H9 (cell line): ENCODE results near the gene ZNF444. TPM values are rescaled to one million over a fixed set of nuclear protein-coding genes. Genes with fewer than 3 reads are reported as not detected.

ENCODE experiments used
- DNase-seq: peaks from one replicate; pipeline ENCODE4 v3.0.0-alpha.2; 2017
- H2AFZ ChIP-seq: one replicate; pipeline ENCODE4 v1.6.1; 2013; ENCODE audit warnings: mild to moderate bottlenecking, low read length, control low read depth, moderate library complexity
- H2AK5ac ChIP-seq: 2 replicates; pipeline ENCODE4 v1.6.1; 2013; ENCODE audit warnings: low read length, control low read depth, mixed read lengths; ENCODE audit not compliant: insufficient read length
- H2BK120ac ChIP-seq: one replicate; pipeline ENCODE4 v1.6.1; 2013; ENCODE audit warnings: low read depth, mild to moderate bottlenecking, low read length, control low read depth, inconsistent platforms; ENCODE audit not compliant: poor library complexity, severe bottlenecking
- H2BK12ac ChIP-seq: 2 replicates; pipeline ENCODE4 v1.6.1; 2013; ENCODE audit warnings: low read length, control low read depth, mixed read lengths, low read depth; ENCODE audit not compliant: insufficient read length
- H2BK15ac ChIP-seq: 2 replicates; pipeline ENCODE4 v1.6.1; 2013; ENCODE audit warnings: low read depth, low read length, control low read depth
- H2BK20ac ChIP-seq: one replicate; pipeline ENCODE4 v1.6.1; 2013; ENCODE audit warnings: low read depth, mild to moderate bottlenecking, low read length, control low read depth, inconsistent platforms; ENCODE audit not compliant: poor library complexity, severe bottlenecking
- H2BK5ac ChIP-seq: 2 replicates; pipeline ENCODE4 v1.6.1; 2013; ENCODE audit warnings: low read length, control low read depth, mixed read lengths; ENCODE audit not compliant: insufficient read length
- H3K14ac ChIP-seq: 2 replicates; pipeline ENCODE4 v1.6.1; 2013; ENCODE audit warnings: low read length, control low read depth; ENCODE audit not compliant: insufficient read depth
- H3K18ac ChIP-seq: 2 replicates; pipeline ENCODE4 v1.6.1; 2013; ENCODE audit warnings: low read depth, mild to moderate bottlenecking, mixed read lengths, low read length, control low read depth; ENCODE audit not compliant: insufficient read length
- H3K23ac ChIP-seq: 2 replicates; pipeline ENCODE4 v1.6.1; 2013; ENCODE audit warnings: low read length, control low read depth, mixed read lengths, low read depth; ENCODE audit not compliant: insufficient read length
- H3K23me2 ChIP-seq: 2 replicates; pipeline ENCODE4 v1.6.1; 2013; ENCODE audit warnings: low read depth, mild to moderate bottlenecking, mixed read lengths, low read length, control low read depth; ENCODE audit not compliant: insufficient read length, poor library complexity, severe bottlenecking
- H3K27ac ChIP-seq: 2 replicates; pipeline ENCODE4 v1.5.1; 2013; ENCODE audit warnings: low read length, control low read depth, mixed read lengths, low read depth; ENCODE audit not compliant: insufficient read length
- H3K27me3 ChIP-seq: 2 replicates; pipeline ENCODE4 v1.6.1; 2013; ENCODE audit warnings: low read length, control low read depth, inconsistent platforms; ENCODE audit not compliant: insufficient read depth
- H3K4ac ChIP-seq: 2 replicates; pipeline ENCODE4 v1.6.1; 2013; ENCODE audit warnings: low read depth, mild to moderate bottlenecking, control low read depth, inconsistent platforms, low read length, moderate library complexity
- H3K4me1 ChIP-seq: 2 replicates; pipeline ENCODE4 v1.6.1; 2013; ENCODE audit warnings: low read length, control low read depth, inconsistent platforms; ENCODE audit not compliant: insufficient read depth
- H3K4me2 ChIP-seq: 2 replicates; pipeline ENCODE4 v1.6.1; 2013; ENCODE audit warnings: low read length, control low read depth, mixed read lengths; ENCODE audit not compliant: insufficient read length, insufficient read depth
- H3K56ac ChIP-seq: 2 replicates; pipeline ENCODE4 v1.6.1; 2013; ENCODE audit warnings: low read depth, mild to moderate bottlenecking, mixed read lengths, low read length, control low read depth; ENCODE audit not compliant: insufficient read length
- H3K79me1 ChIP-seq: 2 replicates; pipeline ENCODE4 v1.6.1; 2013; ENCODE audit warnings: low read depth, mild to moderate bottlenecking, moderate library complexity, low read length, control low read depth, inconsistent platforms; ENCODE audit not compliant: insufficient read depth, poor library complexity, severe bottlenecking
- H3K79me2 ChIP-seq: 2 replicates; pipeline ENCODE4 v1.6.1; 2013; ENCODE audit warnings: low read length, control low read depth, inconsistent platforms; ENCODE audit not compliant: insufficient read depth
- H3K9ac ChIP-seq: 2 replicates; pipeline ENCODE4 v1.6.1; 2013; ENCODE audit warnings: low read length, control low read depth, mixed read lengths; ENCODE audit not compliant: insufficient read length; ENCODE audit errors: extremely low read depth
- H3K9me3 ChIP-seq: one replicate; pipeline ENCODE4 v1.6.1; 2013; ENCODE audit warnings: low read depth, low read length, inconsistent platforms; ENCODE audit not compliant: control insufficient read depth
- H3T11ph ChIP-seq: one replicate; pipeline ENCODE4 v1.6.1; 2013; ENCODE audit warnings: mild to moderate bottlenecking, low read length, control low read depth, inconsistent platforms
- H4K20me1 ChIP-seq: one replicate; pipeline ENCODE4 v1.6.1; 2013; ENCODE audit not compliant: control insufficient read depth, insufficient read length, insufficient read depth
- H4K5ac ChIP-seq: 2 replicates; pipeline ENCODE4 v1.6.1; 2013; ENCODE audit warnings: low read depth, mild to moderate bottlenecking, mixed read lengths, low read length, control low read depth; ENCODE audit not compliant: insufficient read length
- H4K8ac ChIP-seq: replicated peaks from 2 replicates; pipeline ENCODE4 v1.6.1; 2013; ENCODE audit warnings: low read length, control low read depth, mixed read lengths, low read depth; ENCODE audit not compliant: insufficient read length
- H4K91ac ChIP-seq: 2 replicates; pipeline ENCODE4 v1.6.1; 2013; ENCODE audit warnings: low read depth, mild to moderate bottlenecking, moderate library complexity, mixed read lengths, low read length, control low read depth; ENCODE audit not compliant: insufficient read length
- H3K27ac Mint-ChIP-seq, 3 experiments: 2 replicates in 2 of 3; 3 replicates in 1 of 3; pipeline ENCODE4 v1.8.0; 2020 to 2021; ENCODE audit warnings: mixed read lengths in 3 of 3, mild to moderate bottlenecking in 1 of 3, moderate library complexity in 1 of 3
- H3K27me3 Mint-ChIP-seq: 2 replicates; pipeline ENCODE4 v1.8.0; 2021; ENCODE audit warnings: low read depth, mild to moderate bottlenecking, moderate library complexity, mixed read lengths
- H3K36me3 Mint-ChIP-seq, 3 experiments: 2 replicates in 2 of 3; 3 replicates in 1 of 3; pipeline ENCODE4 v1.8.0; 2020 to 2021; ENCODE audit warnings: low read depth in 3 of 3, mixed read lengths in 3 of 3; ENCODE audit not compliant: insufficient read depth in 1 of 3
- H3K4me1 Mint-ChIP-seq, 2 experiments: 2 replicates each; pipeline ENCODE4 v1.8.0; 2020; ENCODE audit warnings: mixed read lengths in 2 of 2
- H3K4me3 Mint-ChIP-seq, 2 experiments: 2 replicates in 1 of 2; 3 replicates in 1 of 2; pipeline ENCODE4 v1.8.0; 2020 to 2021; ENCODE audit warnings: mild to moderate bottlenecking in 2 of 2, mixed read lengths in 2 of 2, moderate library complexity in 1 of 2
- H3K9me3 Mint-ChIP-seq, 2 experiments: 2 replicates in 1 of 2; 3 replicates in 1 of 2; pipeline ENCODE4 v1.8.0; 2020; ENCODE audit warnings: mild to moderate bottlenecking in 2 of 2, mixed read lengths in 2 of 2, moderate library complexity in 1 of 2
- WGBS: extraction: QIAGEN DNeasy Blood & Tissue Kit; methylation state at CpG from one replicate; pipeline ENCODE4 v1.1.7; 2013; ENCODE audit warnings: missing lambda C conversion rate, low lambda C conversion rate, mixed read lengths; ENCODE audit not compliant: insufficient read length; ENCODE audit errors: extremely low coverage; 5-methylcytosine and 5-hydroxymethylcytosine counted together
- total RNA-seq: library from RNA; stranded (reverse); gene quantifications from 2 replicates; pipeline ENCODE4 v1.2.1, GENCODE V29; 2021
- TF ChIP-seq, protein P1 (sequence below): fragments of 200-600 bp; sonication (generic); conservative IDR thresholded peaks from 3 replicates; pipeline ENCODE4 v1.8.0; 2021; ENCODE audit warnings: antibody characterized with exemption, mild to moderate bottlenecking

ZNF444 gene
- total RNA-seq, 1 experiment from 2014 or later: 49.7 TPM

DNA sequence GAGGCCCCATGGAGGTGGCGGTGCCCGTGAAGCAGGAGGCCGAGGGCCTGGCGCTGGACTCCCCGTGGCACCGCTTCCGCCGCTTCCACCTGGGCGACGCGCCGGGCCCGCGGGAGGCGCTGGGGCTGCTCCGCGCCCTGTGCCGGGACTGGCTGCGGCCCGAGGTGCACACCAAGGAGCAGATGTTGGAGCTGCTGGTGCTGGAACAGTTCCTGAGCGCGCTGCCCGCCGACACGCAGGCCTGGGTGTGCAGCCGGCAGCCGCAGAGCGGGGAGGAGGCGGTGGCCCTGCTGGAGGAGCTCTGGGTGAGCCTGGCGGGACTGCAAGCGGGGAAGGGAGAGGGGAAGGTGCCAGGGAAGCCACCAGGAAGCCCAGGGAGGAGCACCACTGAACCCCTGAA is 5.8 kb downstream of the ZNF444 start:
- Histone ChIP-seq H3K4ac (no peak overlapping the region), H3K9me3 (no peaks in the 10 kb centered on the region), H4K8ac (no peak overlapping the region), H3K14ac (no peak overlapping the region), H3K18ac (no peak overlapping the region), H2BK20ac (no peak overlapping the region), H2BK120ac (no peak overlapping the region), H3K9ac (no peak overlapping the region), H4K5ac (no peak overlapping the region), H3K27ac (no peak overlapping the region), H3K27me3 (no peaks in the 10 kb centered on the region), H3K4me1 (no peaks in the 10 kb centered on the region; the same call in 1 of the 2 replicates), H3T11ph (no peak overlapping the region), H3K79me2 (peaks cover 5% of the 10 kb centered on the region; the same call in 1 of the 2 replicates), H3K56ac (no peak overlapping the region), H2AK5ac (no peak overlapping the region), H2BK12ac (no peak overlapping the region), H3K79me1 (no peaks in the 10 kb centered on the region), H3K23me2 (peaks cover 3% of the 10 kb centered on the region), H3K4me2 (no peak overlapping the region), H2BK15ac (no peak overlapping the region), H4K20me1 (peaks cover 6% of the 10 kb centered on the region), H4K91ac (no peak overlapping the region), H2BK5ac (no peak overlapping the region), H3K23ac (no peak overlapping the region), H2AFZ (no peak overlapping the region)
- no peak overlapping the region for H3K27ac Mint-ChIP-seq
- no peak overlapping the region for H3K4me3 Mint-ChIP-seq
- peaks cover 17 to 34% (median 33%) of the 10 kb centered on the region in 3 experiments for H3K36me3 Mint-ChIP-seq
- TF ChIP-seq, protein P1, sequence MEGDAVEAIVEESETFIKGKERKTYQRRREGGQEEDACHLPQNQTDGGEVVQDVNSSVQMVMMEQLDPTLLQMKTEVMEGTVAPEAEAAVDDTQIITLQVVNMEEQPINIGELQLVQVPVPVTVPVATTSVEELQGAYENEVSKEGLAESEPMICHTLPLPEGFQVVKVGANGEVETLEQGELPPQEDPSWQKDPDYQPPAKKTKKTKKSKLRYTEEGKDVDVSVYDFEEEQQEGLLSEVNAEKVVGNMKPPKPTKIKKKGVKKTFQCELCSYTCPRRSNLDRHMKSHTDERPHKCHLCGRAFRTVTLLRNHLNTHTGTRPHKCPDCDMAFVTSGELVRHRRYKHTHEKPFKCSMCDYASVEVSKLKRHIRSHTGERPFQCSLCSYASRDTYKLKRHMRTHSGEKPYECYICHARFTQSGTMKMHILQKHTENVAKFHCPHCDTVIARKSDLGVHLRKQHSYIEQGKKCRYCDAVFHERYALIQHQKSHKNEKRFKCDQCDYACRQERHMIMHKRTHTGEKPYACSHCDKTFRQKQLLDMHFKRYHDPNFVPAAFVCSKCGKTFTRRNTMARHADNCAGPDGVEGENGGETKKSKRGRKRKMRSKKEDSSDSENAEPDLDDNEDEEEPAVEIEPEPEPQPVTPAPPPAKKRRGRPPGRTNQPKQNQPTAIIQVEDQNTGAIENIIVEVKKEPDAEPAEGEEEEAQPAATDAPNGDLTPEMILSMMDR: no peak
- no peaks in the 10 kb centered on the region for H3K27me3 Mint-ChIP-seq
- peaks cover 5 to 6% of the 10 kb centered on the region in 2 experiments for H3K4me1 Mint-ChIP-seq
- no peaks in the 10 kb centered on the region for H3K9me3 Mint-ChIP-seq
- WGBS: no CpG with 5 or more reads among the region's 31 CpGs
- DNase-seq: no peak
